Loucy (cell line): ENCODE results near the gene UBAC2.

Experiments
- H2AFZ ChIP-seq: fragments of 200-600 bp; sonication (generic); 2 replicates; pipeline ENCODE4 v1.6.0; 2016; ENCODE audit warnings: antibody characterized with exemption, mild to moderate bottlenecking, low read length, moderate library complexity
- H3F3A ChIP-seq: fragments of 200-600 bp; 2 replicates; pipeline ENCODE4 v1.6.0; 2016; ENCODE audit warnings: antibody characterized with exemption, low read depth, mild to moderate bottlenecking
- H3K27me3 ChIP-seq: fragments of 200-600 bp; sonication (generic); 2 replicates; pipeline ENCODE4 v1.6.1; 2014; ENCODE audit warnings: low read length, mild to moderate bottlenecking; ENCODE audit not compliant: insufficient read depth, poor library complexity, severe bottlenecking
- H3K36me3 ChIP-seq: fragments of 200-600 bp; sonication (generic); 2 replicates; pipeline ENCODE4 v1.6.1; 2016; ENCODE audit warnings: low read length; ENCODE audit not compliant: insufficient read depth
- H3K4me1 ChIP-seq: fragments of 200-600 bp; sonication (generic); 2 replicates; pipeline ENCODE4 v1.5.1; 2014; ENCODE audit warnings: low read length, mild to moderate bottlenecking; ENCODE audit not compliant: insufficient read depth, poor library complexity, severe bottlenecking
- H3K4me2 ChIP-seq: fragments of 200-600 bp; sonication (generic); 2 replicates; pipeline ENCODE4 v1.6.0; 2014; ENCODE audit warnings: antibody characterized with exemption, low read length, low read depth, mild to moderate bottlenecking; ENCODE audit not compliant: poor library complexity, severe bottlenecking
- H3K4me3 ChIP-seq: fragments of 200-600 bp; sonication (generic); 2 replicates; pipeline ENCODE4 v1.5.1; 2014; ENCODE audit warnings: low read length, mild to moderate bottlenecking, mixed read lengths; ENCODE audit not compliant: poor library complexity, severe bottlenecking
- H3K79me2 ChIP-seq: fragments of 200-600 bp; sonication (generic); 2 replicates; pipeline ENCODE4 v1.6.1; 2014; ENCODE audit warnings: low read length; ENCODE audit not compliant: insufficient read depth
- H3K9ac ChIP-seq: fragments of 200-600 bp; sonication (generic); 2 replicates; pipeline ENCODE4 v1.6.0; 2014; ENCODE audit warnings: mild to moderate bottlenecking, low read depth, low read length, moderate library complexity; ENCODE audit not compliant: poor library complexity, severe bottlenecking
- H3K9me2 ChIP-seq: fragments of 200-600 bp; sonication (generic); replicated peaks from 2 replicates; pipeline ENCODE4 v1.6.1; 2016; ENCODE audit warnings: low read depth, low read length, mixed read lengths
- H3K9me3 ChIP-seq: fragments of 200-600 bp; sonication (generic); 2 replicates; pipeline ENCODE4 v1.6.1; 2014; ENCODE audit warnings: mild to moderate bottlenecking, antibody characterized with exemption, low read length, low read depth; ENCODE audit not compliant: insufficient read depth
- H4K20me1 ChIP-seq: fragments of 200-600 bp; sonication (generic); 2 replicates; pipeline ENCODE4 v1.6.0; 2014; ENCODE audit warnings: antibody characterized with exemption, low read length, mild to moderate bottlenecking; ENCODE audit not compliant: insufficient read depth, poor library complexity, severe bottlenecking
- CTCF ChIP-seq: fragments of 200-600 bp; sonication (generic); conservative IDR thresholded peaks from 2 replicates; pipeline ENCODE4 v1.5.1; 2014; ENCODE audit warnings: mild to moderate bottlenecking, antibody characterized with exemption, low read length
- EZH2phosphoT487 ChIP-seq: fragments of 200-600 bp; IDR thresholded peaks from 2 replicates; pipeline ENCODE4 v1.6.1; 2018; ENCODE audit warnings: antibody characterized with exemption, mild to moderate bottlenecking, moderate library complexity, borderline replicate concordance

Gene UBAC2

GRCh38 chr13:99267927-99268326 lies 67.3 kb downstream of the UBAC2 start:
- H2AFZ ChIP-seq: no peak overlapping the region
- no peak overlapping the region for H3K4me3 ChIP-seq
- H3K79me2 ChIP-seq: peaks cover 60% of the 10 kb centered on the region; the same call in 1 of the 2 replicates
- no peak overlapping the region for H3K4me2 ChIP-seq
- no peaks in the 10 kb centered on the region for H3K9me3 ChIP-seq
- no peak overlapping the region for H3K9ac ChIP-seq
- peaks cover 18% of the 10 kb centered on the region; the same call in 1 of the 2 replicates for H3K36me3 ChIP-seq
- peaks cover 18% of the 10 kb centered on the region for H4K20me1 ChIP-seq
- no peaks in the 10 kb centered on the region for H3F3A ChIP-seq
- no peak for TF ChIP-seq CTCF
- no peak for TF ChIP-seq EZH2phosphoT487
- H3K27me3 ChIP-seq: no peaks in the 10 kb centered on the region
- H3K4me1 ChIP-seq: peaks cover 23% of the 10 kb centered on the region
- no peaks in the 10 kb centered on the region for H3K9me2 ChIP-seq

- Histone ChIP-seq H3K36me3 (peaks cover 18% of the 10 kb centered on the region; the same call in 1 of the 2 replicates), H3K27me3 (no peaks in the 10 kb centered on the region), H3K9me3 (no peaks in the 10 kb centered on the region), H3K4me2 (no peak overlapping the region), H2AFZ (no peak overlapping the region), H3K9ac (no peak overlapping the region), H3K79me2 (peaks cover 61% of the 10 kb centered on the region; the same call in 1 of the 2 replicates), H3K9me2 (no peaks in the 10 kb centered on the region), H3K4me1 (peaks cover 15% of the 10 kb centered on the region), H3K4me3 (no peak overlapping the region), H3F3A (no peaks in the 10 kb centered on the region), H4K20me1 (peaks cover 16% of the 10 kb centered on the region)
- no peak for TF ChIP-seq CTCF
These were observed 68.2 kb downstream of the UBAC2 start for GRCh38 chr13:99268822-99269221.

- Histone ChIP-seq H3K4me3 (no peak overlapping the region), H2AFZ (no peak overlapping the region), H4K20me1 (peaks cover 17% of the 10 kb centered on the region), H3K9ac (no peak overlapping the region), H3K4me1 (peaks cover 13% of the 10 kb centered on the region), H3K79me2 (peaks cover 61% of the 10 kb centered on the region; the same call in 1 of the 2 replicates), H3F3A (peaks cover under 1% of the 10 kb centered on the region; the same call in 1 of the 2 replicates), H3K27me3 (no peaks in the 10 kb centered on the region), H3K4me2 (no peak overlapping the region), H3K9me3 (no peaks in the 10 kb centered on the region), H3K9me2 (no peaks in the 10 kb centered on the region), H3K36me3 (peaks cover 16% of the 10 kb centered on the region; the same call in 1 of the 2 replicates)
- TF ChIP-seq CTCF: peak; percentile 86
- no peak for TF ChIP-seq EZH2phosphoT487
These were observed 69.1 kb downstream of the UBAC2 start for GRCh38 chr13:99269627-99270241.
